GM23248 (cell line): ENCODE measurements around the gene CNN2.

Experiments
- EZH2 ChIP-seq: fragments of 200-600 bp; sonication (generic); IDR thresholded peaks from 2 replicates; pipeline ENCODE4 v1.6.1; 2018; ENCODE audit warnings: antibody characterized with exemption, mild to moderate bottlenecking; ENCODE audit not compliant: insufficient read depth, poor library complexity, severe bottlenecking
- EZH2phosphoT487 ChIP-seq: fragments of 200-600 bp; sonication (generic); IDR thresholded peaks from 2 replicates; pipeline ENCODE4 v1.6.1; 2018; ENCODE audit warnings: antibody characterized with exemption, moderate library complexity, mild to moderate bottlenecking, low read depth; ENCODE audit not compliant: insufficient read depth

- TF ChIP-seq EZH2phosphoT487 (no peak), EZH2 (no peak)
These were observed 53.2 kb downstream of the CNN2 start for GRCh38 chr19:1079566-1080111.
